NCI-H2196 treated with DMSO at 0.1 percent for 48 hours (cell line): ENCODE measurements around the gene MRGPRG.

Experiments
- DNase-seq: peaks from one replicate; lab custom pipeline; 2025; ENCODE audit not compliant: unreplicated experiment; lab: John Stamatoyannopoulos, UW

Gene MRGPRG

DNA sequence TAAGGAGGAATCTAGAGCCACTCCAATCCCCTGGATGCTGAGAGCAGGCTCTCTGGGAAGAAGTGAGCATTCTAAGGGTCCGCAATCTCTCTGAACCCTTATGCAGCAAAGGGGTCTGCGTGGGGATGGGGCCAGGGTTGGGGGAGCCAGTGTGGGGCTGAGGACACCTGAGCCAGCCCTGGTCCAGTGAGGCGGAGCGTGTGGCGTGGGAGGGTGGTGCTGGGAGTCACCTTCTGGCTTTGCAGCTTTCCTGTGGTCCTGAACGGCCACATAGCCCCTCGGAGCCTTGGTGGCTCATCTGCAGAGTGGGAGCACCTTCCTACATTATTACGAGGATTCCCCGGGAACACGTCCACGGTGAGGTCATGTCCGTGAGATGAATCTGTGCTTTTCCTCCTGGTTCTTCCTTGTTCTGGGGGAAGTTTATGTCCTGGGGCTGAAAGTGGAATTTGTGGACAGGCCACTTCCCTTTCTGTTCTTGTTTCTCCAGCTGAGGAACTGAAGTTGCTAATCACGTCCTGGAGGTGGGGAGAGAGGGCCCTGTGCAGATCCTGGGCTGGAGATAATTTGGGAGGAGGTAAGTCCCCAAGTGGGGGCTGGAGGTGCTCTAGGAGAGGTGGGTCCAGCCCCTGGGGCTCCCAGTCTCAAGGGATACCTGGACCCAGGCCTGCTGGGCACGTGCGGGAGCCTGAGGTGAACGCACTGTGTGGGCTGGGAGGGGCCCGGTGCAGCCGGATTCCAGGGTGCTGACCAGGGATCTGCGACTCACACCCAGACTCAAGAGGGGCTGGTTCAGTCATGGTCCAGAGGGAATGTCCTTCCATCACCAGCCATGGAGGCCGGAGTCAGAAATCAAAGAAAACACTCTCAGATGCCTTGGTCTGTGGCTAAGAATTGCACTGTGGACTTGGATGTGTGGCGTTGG lies 7.5 kb upstream of the MRGPRG start:
- DNase-seq: no peak

DNA sequence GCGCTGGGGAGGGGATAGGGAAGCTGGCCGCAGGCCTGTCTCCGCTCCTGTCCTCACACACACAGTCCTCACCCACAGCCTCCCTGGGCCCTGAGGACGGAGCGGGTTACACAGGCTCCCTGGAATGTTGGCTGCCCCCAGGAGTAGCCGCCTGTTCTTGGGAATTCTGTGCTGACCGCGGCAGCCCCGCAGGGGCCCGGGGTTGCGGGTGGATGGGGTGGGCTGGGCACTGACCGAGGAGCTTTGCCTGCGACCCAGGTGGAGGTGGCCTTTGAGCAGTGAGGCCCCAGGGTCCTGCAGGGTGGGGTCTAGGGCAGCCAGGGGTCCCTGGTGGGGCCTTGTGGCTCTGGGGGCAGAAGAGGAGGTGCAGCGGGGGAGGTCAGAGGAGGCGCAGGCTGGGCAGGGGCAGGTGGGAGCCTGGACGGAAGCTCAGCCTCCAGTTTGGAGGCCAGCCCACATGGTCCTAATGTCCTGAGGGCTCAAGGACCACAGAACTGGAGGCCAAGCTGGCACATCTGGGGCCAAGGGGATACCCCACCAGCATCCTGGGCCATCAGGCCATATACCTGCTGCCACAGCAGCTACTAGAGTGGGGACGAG lies 6.6 kb upstream of the MRGPRG start:
- DNase-seq: no peak

DNA sequence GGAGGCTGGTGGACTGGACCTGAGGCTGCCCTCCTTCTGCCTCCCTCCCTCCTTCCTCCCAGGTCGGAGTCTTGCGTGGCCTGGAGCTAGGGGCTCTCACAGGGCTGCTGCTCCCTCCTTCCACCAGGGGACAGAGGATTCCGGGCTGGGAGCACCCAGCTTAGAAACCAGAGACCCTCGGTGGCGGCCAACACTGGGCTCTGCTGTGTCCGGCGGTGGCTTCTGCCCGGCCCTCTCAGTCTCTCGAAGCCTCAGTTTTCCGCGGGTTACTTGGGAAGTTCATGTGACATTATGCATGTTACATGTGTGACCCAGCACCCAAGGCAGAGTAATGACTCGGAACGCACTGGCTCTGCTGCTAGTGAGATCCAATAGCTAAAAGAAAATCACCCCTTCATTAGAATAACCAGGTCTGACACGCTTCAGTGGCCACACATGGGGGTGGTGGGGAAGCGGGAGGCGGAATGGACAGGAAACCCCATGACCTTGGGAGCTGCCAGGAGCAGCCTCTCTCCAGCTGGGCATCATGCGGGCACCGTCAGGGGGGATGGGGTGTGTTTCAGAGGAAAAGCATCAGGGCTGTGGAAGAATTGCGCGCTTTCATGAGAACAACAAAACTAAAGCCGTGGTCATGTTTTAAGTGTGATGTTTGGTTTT lies 5.9 kb upstream of the MRGPRG start:
- no peak for DNase-seq

GRCh38 chr11:3223932-3224381 lies 5.3 kb upstream of the MRGPRG start:
- no peak for DNase-seq

DNA sequence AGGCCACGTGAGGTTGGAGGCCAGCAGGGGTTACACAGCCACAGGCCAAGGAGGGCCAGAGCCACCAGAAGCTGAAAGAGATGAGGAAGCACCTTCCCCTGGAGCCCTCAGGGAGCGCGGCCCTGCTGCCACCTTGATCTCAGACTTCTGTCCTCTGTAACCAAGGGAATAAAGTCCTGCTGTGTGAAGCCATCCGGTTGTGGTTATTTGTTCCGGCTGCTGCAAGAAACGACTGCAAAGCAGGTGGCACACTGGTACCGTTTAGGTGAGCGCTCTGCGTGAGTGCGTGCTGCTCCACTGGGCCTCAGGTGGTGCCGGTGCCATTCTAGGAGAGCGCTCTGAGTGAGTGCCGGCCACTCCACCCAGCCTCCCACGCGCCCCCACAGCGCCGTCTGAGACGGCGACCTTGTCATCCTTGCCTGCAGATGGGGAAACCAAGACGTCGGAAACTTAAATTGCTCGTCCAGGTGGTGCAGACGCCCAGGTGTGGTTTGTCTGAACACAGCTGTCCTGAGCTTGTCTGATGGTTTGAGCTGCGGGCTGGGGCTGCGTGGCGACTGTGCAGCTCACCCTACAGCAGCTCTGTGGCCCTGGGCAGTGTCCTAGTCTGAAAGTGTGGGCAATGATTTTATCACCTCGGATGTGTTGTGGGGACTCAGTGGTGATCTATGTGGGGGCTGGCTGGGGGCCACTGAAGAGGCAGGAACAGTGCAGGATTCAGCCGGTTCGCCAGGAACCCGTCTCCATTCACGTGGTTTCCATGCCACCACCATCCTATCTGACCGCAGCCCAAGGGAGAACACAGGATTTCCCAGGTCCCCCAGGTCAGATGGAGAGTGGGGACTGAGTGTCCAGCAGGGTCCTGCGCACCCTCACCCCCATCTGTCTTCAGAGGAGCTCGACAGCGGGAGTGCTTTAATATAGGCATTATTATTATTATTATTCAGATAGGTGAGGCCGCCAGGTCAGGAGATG lies 4.6 kb upstream of the MRGPRG start:
- DNase-seq: no peak

DNA sequence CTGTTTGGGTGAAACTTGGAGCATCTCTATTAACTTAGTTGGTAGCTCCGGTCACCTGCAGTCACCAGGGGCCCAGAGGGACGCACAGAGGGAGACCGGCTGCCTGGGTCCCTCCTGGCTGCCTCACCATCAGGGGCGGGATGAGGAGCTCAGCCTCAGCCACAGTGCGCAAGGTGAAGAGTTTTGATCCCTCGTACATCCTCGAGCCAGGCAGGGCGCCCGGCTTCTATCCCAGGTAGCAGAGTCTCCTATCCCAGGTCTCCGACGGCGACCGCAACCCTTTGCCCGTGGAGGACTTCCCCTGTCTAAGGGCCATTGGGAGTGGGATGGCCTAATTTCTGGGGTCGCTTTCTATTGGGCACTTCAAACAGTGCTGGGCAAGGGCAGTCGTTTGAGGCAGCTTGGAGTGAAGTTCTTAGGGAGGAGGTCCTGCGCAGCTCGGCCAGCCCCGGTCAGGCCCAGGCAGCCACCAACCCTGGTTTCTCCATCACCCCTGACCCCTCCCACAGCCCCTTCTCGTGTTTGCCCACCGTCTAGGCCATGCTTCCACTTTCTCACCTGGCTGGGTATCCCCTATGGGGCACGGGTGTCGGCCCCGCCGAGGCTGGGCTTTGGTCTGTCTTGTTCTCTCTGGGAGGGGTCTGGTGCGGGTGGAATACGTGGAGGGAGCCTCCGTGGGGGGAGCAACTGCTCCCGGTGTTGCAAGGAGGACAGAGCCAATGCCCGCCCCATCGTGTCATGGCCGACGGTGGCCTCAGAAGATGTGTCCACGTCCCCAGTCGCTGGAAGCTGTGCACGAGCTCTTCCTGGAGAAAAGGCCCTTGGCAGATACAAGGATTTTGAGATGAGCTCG lies 3.6 kb upstream of the MRGPRG start:
- DNase-seq: no peak

DNA sequence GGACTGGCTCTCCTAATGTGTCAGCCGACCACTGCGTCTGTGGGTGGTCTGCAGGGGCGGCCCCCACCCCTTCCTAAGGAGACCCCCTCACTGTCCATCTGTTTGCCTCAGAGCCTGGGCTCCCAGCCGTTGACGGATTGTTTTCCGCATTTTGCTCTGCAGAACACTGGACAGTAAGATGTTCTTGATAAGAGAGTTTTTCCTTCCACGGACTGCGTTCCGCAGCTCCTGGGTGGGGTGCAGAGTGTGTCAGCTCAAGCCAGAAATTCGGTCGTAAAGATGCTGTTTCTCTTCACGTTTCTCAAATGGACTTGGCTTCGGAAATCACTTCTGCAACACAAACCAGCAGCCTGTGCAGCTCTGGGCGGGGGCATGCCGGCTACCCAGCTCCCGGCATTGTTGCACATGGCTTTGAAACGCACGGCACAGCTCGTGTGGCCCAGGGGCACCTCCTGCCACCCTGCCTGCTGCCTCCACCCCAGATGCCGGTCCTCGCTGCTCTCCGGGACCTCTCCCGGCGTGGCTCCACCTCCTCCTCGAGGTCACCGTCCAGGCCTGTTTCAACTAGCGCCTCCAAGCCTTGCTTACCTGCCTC lies 2.9 kb upstream of the MRGPRG start:
- DNase-seq: no peak

- DNase-seq: no peak
These were observed 2.2 kb upstream of the MRGPRG start for GRCh38 chr11:3220521-3221407.

- DNase-seq: no peak
These were observed 1.5 kb upstream of the MRGPRG start for GRCh38 chr11:3220101-3220500.

DNA sequence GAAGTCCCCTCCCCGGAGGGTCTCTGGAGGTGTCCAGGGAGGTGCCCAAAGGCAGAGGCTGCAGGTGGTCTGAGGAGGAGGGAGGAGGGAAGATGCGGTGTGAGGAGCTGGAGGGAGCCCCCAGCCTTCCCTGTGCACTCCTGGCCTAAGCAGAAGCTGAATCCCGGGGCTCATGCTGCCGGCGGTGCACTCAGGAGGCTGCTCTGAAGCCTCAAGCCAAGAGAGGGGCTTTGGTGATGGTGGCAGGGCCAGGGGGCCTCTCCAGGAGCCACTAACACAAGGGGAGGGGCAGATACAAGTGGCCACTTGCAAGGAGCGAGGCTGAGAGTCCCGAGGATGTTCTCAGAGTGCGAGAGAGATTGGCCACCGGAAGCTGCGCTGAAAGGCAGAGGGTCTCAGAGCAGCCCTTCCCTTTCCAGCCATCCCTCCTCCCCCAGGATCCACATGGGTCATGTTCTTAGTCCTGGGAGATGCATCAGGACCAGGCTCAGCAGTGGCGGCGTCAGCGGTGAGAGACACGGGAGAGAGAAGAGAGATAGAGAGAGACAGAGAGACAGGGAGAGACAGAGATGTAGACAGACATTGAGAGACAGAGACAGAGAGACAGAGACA lies 774 bp upstream of the MRGPRG start:
- no peak for DNase-seq

- no peak for DNase-seq
These were observed 663 bp downstream of the MRGPRG start for GRCh38 chr11:3217818-3218482.

DNA sequence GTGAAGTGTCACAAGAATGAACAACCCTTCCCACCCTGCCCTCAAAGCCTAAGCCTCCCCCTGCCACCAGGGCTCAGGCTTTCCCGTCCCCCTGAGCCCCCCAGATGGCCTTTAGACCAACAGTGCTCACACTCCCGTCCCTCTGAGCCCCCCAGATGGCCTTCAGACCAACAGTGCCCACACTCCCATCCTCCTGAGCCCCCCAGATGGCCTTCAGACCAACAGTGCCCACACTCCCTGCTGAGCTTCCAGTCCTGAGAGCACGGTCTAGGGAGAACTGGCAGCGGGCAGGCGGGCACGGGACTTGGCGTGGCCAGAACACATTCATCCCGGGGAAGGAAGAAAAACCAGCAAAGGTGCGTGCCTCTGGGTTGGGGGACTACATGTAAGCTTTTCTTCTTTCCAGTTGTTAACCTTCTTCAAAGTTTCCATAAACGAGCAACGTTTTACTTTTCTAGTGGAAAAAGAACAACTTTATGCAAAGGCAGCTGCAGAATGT lies 2.5 kb downstream of the MRGPRG start:
- no peak for DNase-seq

DNA sequence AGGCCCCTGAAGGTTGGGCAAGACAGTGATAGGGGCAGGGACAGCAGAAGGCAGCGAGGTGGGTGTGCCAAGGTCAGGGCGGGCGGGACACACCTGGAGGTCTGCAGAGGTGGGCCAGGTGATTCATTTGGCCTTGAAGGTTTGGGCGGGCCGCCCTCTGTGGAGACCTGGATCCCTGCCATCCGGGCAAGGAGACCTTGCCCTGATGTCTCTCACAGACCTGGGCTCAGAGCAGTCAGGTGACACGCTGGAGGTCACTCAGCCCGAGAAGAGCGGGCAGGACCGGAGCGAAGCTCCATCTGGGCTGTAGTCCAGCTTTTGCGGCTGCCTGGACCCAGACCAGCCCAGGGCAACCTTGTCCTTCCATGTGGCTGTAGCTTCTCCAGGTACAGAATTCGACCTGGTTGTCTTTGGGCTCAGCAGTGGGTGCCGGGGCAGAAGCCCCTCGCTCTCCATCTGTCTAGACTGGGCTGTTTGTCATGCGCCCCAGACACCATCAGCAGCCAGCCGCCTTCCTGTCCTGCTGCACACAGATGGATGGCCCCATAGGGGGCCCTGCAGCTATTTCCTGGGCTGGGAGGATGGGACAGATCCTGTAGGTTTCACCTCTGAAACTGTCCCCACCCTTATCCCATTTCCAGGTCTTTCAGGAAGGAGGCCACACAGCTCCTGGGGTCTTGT lies 3.1 kb downstream of the MRGPRG start:
- DNase-seq: no peak

- DNase-seq: no peak
These were observed 4.3 kb downstream of the MRGPRG start for GRCh38 chr11:3214420-3214699.

DNA sequence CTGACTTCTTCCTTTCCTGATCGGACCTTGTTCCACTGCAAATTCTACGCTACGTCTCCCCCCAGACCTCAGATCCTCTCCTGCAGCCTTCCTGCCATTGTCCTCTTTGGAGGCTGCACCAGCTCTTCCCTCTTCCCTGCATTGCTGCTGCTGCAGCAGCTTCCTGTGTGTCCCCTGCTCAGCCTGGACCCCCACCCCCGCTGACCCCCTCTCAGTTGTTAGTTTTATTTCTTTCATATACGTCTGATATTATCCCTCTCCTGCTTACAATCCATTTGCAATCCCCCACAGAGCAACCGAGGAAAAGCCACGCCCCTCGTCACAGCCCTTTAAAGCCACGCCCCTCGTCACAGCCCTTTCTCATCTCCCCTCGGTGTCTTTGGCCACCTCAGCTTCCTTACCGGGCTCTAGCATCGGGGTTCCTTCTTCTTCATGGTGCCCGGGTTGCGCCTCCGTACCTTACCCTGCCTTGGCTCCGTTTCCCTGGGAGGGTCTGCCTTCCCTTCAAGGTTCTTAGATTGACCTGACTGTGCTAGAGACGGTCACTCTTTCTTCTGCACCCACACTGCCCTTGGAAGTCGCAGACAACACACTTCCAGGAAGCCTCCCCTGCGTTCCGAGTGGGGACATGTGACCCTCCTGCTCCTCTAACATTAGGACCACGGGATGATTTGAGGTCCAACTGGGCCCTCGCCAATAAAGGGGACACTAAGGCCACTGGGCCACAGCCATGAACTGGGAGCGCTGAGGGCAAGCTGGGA lies 4.8 kb downstream of the MRGPRG start:
- DNase-seq: no peak

DNA sequence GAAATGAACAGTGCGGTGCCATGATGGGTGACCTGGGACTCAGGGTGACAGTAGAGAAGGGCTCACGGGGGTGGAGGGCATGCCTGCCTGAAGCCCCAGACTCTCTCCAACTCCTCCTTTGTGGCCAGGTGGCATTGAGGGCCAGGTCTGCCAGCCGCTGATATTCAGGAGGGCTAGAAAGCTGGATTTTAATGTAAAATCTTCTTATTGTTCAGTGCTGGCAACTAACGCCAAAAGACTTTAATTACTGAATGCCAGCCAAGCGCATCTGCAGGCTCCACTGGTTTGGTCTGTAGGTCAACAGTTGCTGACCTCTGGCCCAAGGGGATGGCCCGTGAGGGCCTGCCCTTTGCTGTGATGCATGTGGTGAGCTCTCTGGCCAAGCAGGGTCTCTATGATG lies 10.3 kb downstream of the MRGPRG start:
- no peak for DNase-seq
